ENCODE data around the gene TPCN1. TPM values are rescaled to one million over a fixed set of nuclear protein-coding genes. Genes with fewer than 3 reads are reported as not detected.

Gene TPCN1
- total RNA-seq, 2 donors from 2014 or later, result 18.9 to 30.8 TPM

GRCh38 chr12:113296557-113297213 lies 75.4 kb downstream of the TPCN1 start:
- Mint-ChIP-seq H3K27ac (no peak overlapping the region), H3K36me3 (ENCODE audit: low read depth) (peaks cover 7% of the 10 kb centered on the region), H3K27me3 (ENCODE audit: insufficient read depth) (no peaks in the 10 kb centered on the region), H3K4me3 (no peak overlapping the region), H3K9me3 (no peaks in the 10 kb centered on the region), H3K4me1 (peaks cover 8% of the 10 kb centered on the region)
- no peak overlapping the region for H3K4me3 ChIP-seq (ENCODE audit: low read length)
- 92 to 94% methylated on average over 19 to 23 of the region's 23 CpGs for WGBS, 2 experiments (ENCODE audit: insufficient coverage in 1 of 2, insufficient read length in 1 of 2)
- H3K27ac ChIP-seq (ENCODE audit: low read depth, low read length), result no peak overlapping the region
- H3K9ac ChIP-seq (ENCODE audit: extremely low read depth, low read length, poor library complexity, severe bottlenecking), result no peak overlapping the region
- H3K9me3 ChIP-seq (ENCODE audit: control insufficient read depth, low read length), result no peaks in the 10 kb centered on the region
- TF ChIP-seq CTCF (conservative IDR thresholded peaks at IDR 0.05), result no peak
- DNase-seq, result peak; percentile 41
- H3K27me3 ChIP-seq (ENCODE audit: control insufficient read depth, insufficient read depth, low read length, poor library complexity, severe bottlenecking), result no peaks in the 10 kb centered on the region
- no peaks in the 10 kb centered on the region for H3K36me3 ChIP-seq (ENCODE audit: control insufficient read depth, insufficient read depth, low read length)
- peaks cover 9% of the 10 kb centered on the region for H3K4me1 ChIP-seq (ENCODE audit: control insufficient read depth, insufficient read depth, low read length)

GRCh38 chr12:113297214-113297587 lies 75.9 kb downstream of the TPCN1 start:
- no peak overlapping the region for H3K27ac ChIP-seq (ENCODE audit: low read depth, low read length)
- no peak overlapping the region for H3K27ac Mint-ChIP-seq
- no peak for TF ChIP-seq CTCF (conservative IDR thresholded peaks at IDR 0.05)

DNA sequence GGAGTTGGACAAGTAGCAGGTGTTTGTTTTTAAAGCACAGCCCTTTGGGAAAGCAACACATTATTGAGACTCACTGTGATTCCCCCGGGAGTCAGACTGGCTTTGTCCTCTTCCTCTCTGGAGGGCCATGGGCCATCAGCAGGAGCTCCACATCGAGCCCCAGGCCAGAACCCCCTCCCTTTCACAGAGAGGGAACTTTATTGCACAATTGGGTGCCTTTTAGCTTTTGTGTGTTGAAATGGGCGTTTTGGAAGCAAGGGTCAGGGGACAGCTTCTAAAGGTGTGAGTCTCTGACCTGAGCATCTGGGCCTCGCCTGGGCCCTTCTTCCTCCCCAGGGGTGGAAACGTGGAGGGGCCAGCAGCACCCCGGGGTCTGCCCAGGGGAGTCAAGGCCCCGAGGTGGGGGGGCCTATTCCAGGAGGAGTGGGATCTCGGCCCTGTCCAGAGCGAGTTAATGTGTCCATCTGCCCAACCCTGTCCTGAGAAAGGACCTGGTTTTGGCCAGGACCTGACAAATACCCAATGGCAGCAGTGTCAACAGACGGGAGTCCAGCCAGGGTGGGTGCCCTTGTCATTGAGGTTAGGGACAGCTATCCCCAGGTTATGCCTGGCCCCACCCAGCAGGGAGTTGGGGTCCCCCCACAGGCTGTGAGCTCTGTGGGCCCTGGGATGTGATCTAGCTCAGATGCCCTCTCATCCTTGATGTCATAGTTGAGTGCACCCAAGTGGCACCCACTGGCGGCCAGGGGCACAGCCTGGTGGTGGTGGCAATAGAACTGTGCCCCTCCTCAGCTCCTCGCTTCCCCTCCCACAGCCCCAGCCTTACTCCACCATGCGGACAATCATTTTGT lies 76.6 kb downstream of the TPCN1 start:
- H3K27me3 Mint-ChIP-seq (ENCODE audit: insufficient read depth), result no peaks in the 10 kb centered on the region
- H3K9me3 Mint-ChIP-seq, result no peaks in the 10 kb centered on the region
- peaks cover 7% of the 10 kb centered on the region for H3K36me3 Mint-ChIP-seq (ENCODE audit: low read depth)
- Histone ChIP-seq H3K9me3 (ENCODE audit: control insufficient read depth, low read length) (no peaks in the 10 kb centered on the region), H3K4me3 (ENCODE audit: low read length) (no peak overlapping the region), H3K36me3 (ENCODE audit: control insufficient read depth, insufficient read depth, low read length) (no peaks in the 10 kb centered on the region), H3K4me1 (ENCODE audit: control insufficient read depth, insufficient read depth, low read length) (peaks cover 9% of the 10 kb centered on the region), H3K27me3 (ENCODE audit: control insufficient read depth, insufficient read depth, low read length, poor library complexity, severe bottlenecking) (no peaks in the 10 kb centered on the region), H3K27ac (ENCODE audit: low read depth, low read length) (no peak overlapping the region), H3K9ac (ENCODE audit: extremely low read depth, low read length, poor library complexity, severe bottlenecking) (no peak overlapping the region)
- H3K27ac Mint-ChIP-seq, result no peak overlapping the region
- H3K4me1 Mint-ChIP-seq, result peaks cover 11% of the 10 kb centered on the region
- H3K4me3 Mint-ChIP-seq, result no peak overlapping the region
- TF ChIP-seq CTCF (conservative IDR thresholded peaks at IDR 0.05), result no peak
- WGBS, 2 experiments (ENCODE audit: insufficient coverage in 1 of 2, insufficient read length in 1 of 2), result 91 to 97% methylated on average over 7 to 12 of the region's 13 CpGs
- DNase-seq, result peak; percentile 47

More at GRCh38 chr12:113297214-113297587, 75.9 kb downstream of the TPCN1 start:
- Histone ChIP-seq H3K36me3 (ENCODE audit: control insufficient read depth, insufficient read depth, low read length) (no peaks in the 10 kb centered on the region), H3K27me3 (ENCODE audit: control insufficient read depth, insufficient read depth, low read length, poor library complexity, severe bottlenecking) (no peaks in the 10 kb centered on the region), H3K4me3 (ENCODE audit: low read length) (no peak overlapping the region), H3K9me3 (ENCODE audit: control insufficient read depth, low read length) (no peaks in the 10 kb centered on the region), H3K4me1 (ENCODE audit: control insufficient read depth, insufficient read depth, low read length) (peaks cover 9% of the 10 kb centered on the region), H3K9ac (ENCODE audit: extremely low read depth, low read length, poor library complexity, severe bottlenecking) (no peak overlapping the region)
- H3K9me3 Mint-ChIP-seq, result no peaks in the 10 kb centered on the region
- no peak for DNase-seq
- peaks cover 8% of the 10 kb centered on the region for H3K4me1 Mint-ChIP-seq
- H3K4me3 Mint-ChIP-seq, result no peak overlapping the region
- H3K36me3 Mint-ChIP-seq (ENCODE audit: low read depth), result peaks cover 7% of the 10 kb centered on the region
- no peaks in the 10 kb centered on the region for H3K27me3 Mint-ChIP-seq (ENCODE audit: insufficient read depth)
- WGBS, 2 experiments (ENCODE audit: insufficient coverage in 1 of 2, insufficient read length in 1 of 2), result 91 to 94% methylated on average over 7 to 9 of the region's 9 CpGs

Data from endodermal cell (in vitro differentiated cells).